ENCODE results near the gene TNNC2.

DNA sequence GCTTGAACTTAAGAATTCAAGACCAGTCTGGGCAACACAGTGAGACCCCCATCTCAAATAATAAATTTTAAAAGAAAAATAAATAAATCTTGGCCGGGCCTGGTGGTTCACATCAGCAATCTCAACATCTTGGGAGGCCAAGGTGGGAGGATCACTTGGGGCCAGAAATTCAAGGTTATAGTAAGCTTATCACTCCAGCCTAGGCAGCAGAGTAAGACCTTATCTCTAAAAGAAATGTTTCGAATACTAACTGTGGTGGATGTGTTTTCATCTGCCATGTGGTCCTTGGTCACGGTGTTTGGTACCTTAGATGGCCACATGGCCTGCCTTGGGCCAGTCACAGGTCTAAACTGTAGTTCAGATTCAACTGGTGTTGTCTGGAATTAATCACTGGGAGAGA is 8.9 kb downstream of the TNNC2 start:
- TF ChIP-seq, protein P1, sequence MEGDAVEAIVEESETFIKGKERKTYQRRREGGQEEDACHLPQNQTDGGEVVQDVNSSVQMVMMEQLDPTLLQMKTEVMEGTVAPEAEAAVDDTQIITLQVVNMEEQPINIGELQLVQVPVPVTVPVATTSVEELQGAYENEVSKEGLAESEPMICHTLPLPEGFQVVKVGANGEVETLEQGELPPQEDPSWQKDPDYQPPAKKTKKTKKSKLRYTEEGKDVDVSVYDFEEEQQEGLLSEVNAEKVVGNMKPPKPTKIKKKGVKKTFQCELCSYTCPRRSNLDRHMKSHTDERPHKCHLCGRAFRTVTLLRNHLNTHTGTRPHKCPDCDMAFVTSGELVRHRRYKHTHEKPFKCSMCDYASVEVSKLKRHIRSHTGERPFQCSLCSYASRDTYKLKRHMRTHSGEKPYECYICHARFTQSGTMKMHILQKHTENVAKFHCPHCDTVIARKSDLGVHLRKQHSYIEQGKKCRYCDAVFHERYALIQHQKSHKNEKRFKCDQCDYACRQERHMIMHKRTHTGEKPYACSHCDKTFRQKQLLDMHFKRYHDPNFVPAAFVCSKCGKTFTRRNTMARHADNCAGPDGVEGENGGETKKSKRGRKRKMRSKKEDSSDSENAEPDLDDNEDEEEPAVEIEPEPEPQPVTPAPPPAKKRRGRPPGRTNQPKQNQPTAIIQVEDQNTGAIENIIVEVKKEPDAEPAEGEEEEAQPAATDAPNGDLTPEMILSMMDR (IDR thresholded peaks at IDR 0.05; ENCODE audit: low read length), result no peak
- no peak for TF ChIP-seq EZH2 (IDR thresholded peaks at IDR 0.05; ENCODE audit: borderline replicate concordance, low read length)
